CD8-positive, alpha-beta memory T cell (primary cell): ENCODE results near the gene MASP1. TPM values are rescaled to one million over a fixed set of nuclear protein-coding genes. Genes with fewer than 3 reads are reported as not detected.

Experiments
- CTCF ChIA-PET: fragments of 350-600 bp; sonication (Branson Sonifier 250); formaldehyde crosslinking; loops from one replicate; lab custom pipeline; 2021; ENCODE audit warnings: antibody characterized with exemption; lab: Charles Lee
- POLR2A ChIA-PET: fragments of 350-600 bp; sonication (Branson Sonifier 250); formaldehyde crosslinking; loops from one replicate; lab custom pipeline; 2021; ENCODE audit warnings: antibody characterized with exemption; lab: Charles Lee
- DNase-seq, 5 donors: peaks; one replicate each; pipeline versions ENCODE4 v3.0.0 to v3.0.0-alpha.2; 2020 to 2022; ENCODE audit warnings: mixed read lengths in 1 of 5
- H3K27ac ChIP-seq: one replicate; pipeline ENCODE4 v1.7.0; 2013; ENCODE audit warnings: low read depth, mild to moderate bottlenecking, low read length, moderate library complexity
- H3K27me3 ChIP-seq: 2 replicates; pipeline ENCODE4 v1.7.0; 2013; ENCODE audit warnings: low read length, mild to moderate bottlenecking; ENCODE audit not compliant: insufficient read depth, poor library complexity, severe bottlenecking
- H3K36me3 ChIP-seq: 2 replicates; pipeline ENCODE4 v1.7.0; 2013; ENCODE audit warnings: mild to moderate bottlenecking, low read length, moderate library complexity; ENCODE audit not compliant: insufficient read depth
- H3K4me1 ChIP-seq: 2 replicates; pipeline ENCODE4 v1.7.0; 2013; ENCODE audit warnings: mild to moderate bottlenecking, low read length, moderate library complexity; ENCODE audit not compliant: insufficient read depth
- H3K4me3 ChIP-seq: 2 replicates; pipeline ENCODE4 v1.7.0; 2013; ENCODE audit warnings: mild to moderate bottlenecking, low read length
- H3K9me3 ChIP-seq: 2 replicates; pipeline ENCODE4 v1.7.0; 2013; ENCODE audit warnings: mild to moderate bottlenecking, low read length
- H3K27ac Mint-ChIP-seq, 8 donors: one replicate each; pipeline ENCODE4 v1.8.0; 2020 to 2021; ENCODE audit warnings: mixed read lengths in 8 of 8, mild to moderate bottlenecking in 6 of 8, inconsistent platforms in 3 of 8, moderate library complexity in 3 of 8
- H3K27me3 Mint-ChIP-seq, 2 donors: one replicate each; pipeline ENCODE4 v1.8.0; 2020 to 2021; ENCODE audit warnings: mixed read lengths in 2 of 2, mild to moderate bottlenecking in 1 of 2, moderate library complexity in 1 of 2
- H3K36me3 Mint-ChIP-seq, 3 donors: one replicate each; pipeline ENCODE4 v1.8.0; 2020 to 2021; ENCODE audit warnings: mixed read lengths in 3 of 3, inconsistent platforms in 1 of 3, mild to moderate bottlenecking in 1 of 3
- H3K4me1 Mint-ChIP-seq, 3 donors: one replicate each; pipeline ENCODE4 v1.8.0; 2020 to 2021; ENCODE audit warnings: mixed read lengths in 3 of 3, inconsistent platforms in 1 of 3, mild to moderate bottlenecking in 1 of 3
- H3K4me3 Mint-ChIP-seq, 7 donors: one replicate each; pipeline ENCODE4 v1.8.0; 2020 to 2021; ENCODE audit warnings: mixed read lengths in 7 of 7, mild to moderate bottlenecking in 6 of 7, moderate library complexity in 4 of 7, inconsistent platforms in 2 of 7
- H3K9me3 Mint-ChIP-seq, 5 donors: one replicate each; pipeline ENCODE4 v1.8.0; 2020 to 2022; ENCODE audit warnings: mixed read lengths in 5 of 5, mild to moderate bottlenecking in 3 of 5, moderate library complexity in 2 of 5, inconsistent platforms in 1 of 5
- polyA plus RNA-seq: library from polyadenylated mRNA; unstranded; fragments of 300-500 nt; fragmentation: Illumina TruSeq; gene quantifications from one replicate; pipeline ENCODE4 v1.2.3, GENCODE V29; 2021
- total RNA-seq, 2 experiments: library from RNA; stranded (reverse); gene quantifications; one replicate each; pipeline ENCODE4 v1.2.3, GENCODE V29; 2021

MASP1 gene
- total and polyA plus RNA-seq, 3 experiments from 2014 or later: not detected

GRCh38 chr3:187230011-187230410 is 61.5 kb downstream of the MASP1 start:
- Mint-ChIP-seq H3K27ac (no peak overlapping the region), H3K36me3 (peaks cover 0 to 2% (median 0%) of the 10 kb centered on the region in 3 donors), H3K27me3 (peaks cover 12 to 30% of the 10 kb centered on the region in 2 donors), H3K4me3 (no peak overlapping the region), H3K4me1 (no peaks in the 10 kb centered on the region), H3K9me3 (no peaks in the 10 kb centered on the region)
- no peak overlapping the region for H3K27ac ChIP-seq
- ChIA-PET POLR2A (no interaction called here), CTCF (interaction anchor here (2.2 kb wide), 1 partner anchor 10 kb away, joined by 6 read pairs; no protein-coding TSS in a partner anchor)
- no peaks in the 10 kb centered on the region for H3K27me3 ChIP-seq
- H3K36me3 ChIP-seq: no peaks in the 10 kb centered on the region
- no peak overlapping the region for H3K4me3 ChIP-seq
- no peak for DNase-seq
- no peaks in the 10 kb centered on the region for H3K9me3 ChIP-seq
- H3K4me1 ChIP-seq: no peaks in the 10 kb centered on the region

- DNase-seq: no peak
- peaks cover 12 to 30% of the 10 kb centered on the region in 2 donors for H3K27me3 Mint-ChIP-seq
- CTCF ChIA-PET: no interaction called here
Measured at GRCh38 chr3:187228740-187229139, 62.8 kb downstream of the MASP1 start.

GRCh38 chr3:187227658-187228258 is 63.8 kb downstream of the MASP1 start:
- Histone ChIP-seq H3K9me3 (no peaks in the 10 kb centered on the region), H3K4me3 (no peak overlapping the region), H3K27ac (no peak overlapping the region), H3K4me1 (no peaks in the 10 kb centered on the region), H3K36me3 (no peaks in the 10 kb centered on the region), H3K27me3 (no peaks in the 10 kb centered on the region)
- Mint-ChIP-seq H3K4me3 (no peak overlapping the region), H3K4me1 (no peaks in the 10 kb centered on the region), H3K27me3 (peaks cover 12 to 30% of the 10 kb centered on the region in 2 donors), H3K27ac (no peak overlapping the region), H3K9me3 (no peaks in the 10 kb centered on the region), H3K36me3 (peaks cover 0 to 2% (median 0%) of the 10 kb centered on the region in 3 donors)
- POLR2A ChIA-PET: interaction anchor here (0.7 kb wide), 1 partner anchor 416 kb away, joined by 8 read pairs; no protein-coding TSS in a partner anchor
- no peak for DNase-seq
- CTCF ChIA-PET: no interaction called here

More at GRCh38 chr3:187228740-187229139, 62.8 kb downstream of the MASP1 start:
- Mint-ChIP-seq H3K27ac (no peak overlapping the region), H3K4me3 (no peak overlapping the region), H3K4me1 (no peaks in the 10 kb centered on the region), H3K36me3 (peaks cover 0 to 2% (median 0%) of the 10 kb centered on the region in 3 donors), H3K9me3 (no peaks in the 10 kb centered on the region)
- no peaks in the 10 kb centered on the region for H3K36me3 ChIP-seq
- no peaks in the 10 kb centered on the region for H3K4me1 ChIP-seq
- H3K4me3 ChIP-seq: no peak overlapping the region
- H3K27me3 ChIP-seq: no peaks in the 10 kb centered on the region
- no peak overlapping the region for H3K27ac ChIP-seq
- H3K9me3 ChIP-seq: no peaks in the 10 kb centered on the region
- POLR2A ChIA-PET: interaction anchor here (0.7 kb wide), 1 partner anchor 415 kb away, joined by 8 read pairs; no protein-coding TSS in a partner anchor

GRCh38 chr3:187223799-187224198 is 67.7 kb downstream of the MASP1 start:
- Mint-ChIP-seq H3K27me3 (peaks cover 12 to 23% of the 10 kb centered on the region in 2 donors), H3K36me3 (peaks cover 0 to 2% (median 0%) of the 10 kb centered on the region in 3 donors), H3K9me3 (no peaks in the 10 kb centered on the region), H3K27ac (no peak overlapping the region), H3K4me3 (no peak overlapping the region), H3K4me1 (no peaks in the 10 kb centered on the region)
- no peaks in the 10 kb centered on the region for H3K4me1 ChIP-seq
- H3K9me3 ChIP-seq: no peaks in the 10 kb centered on the region
- no peak for DNase-seq
- ChIA-PET POLR2A (no interaction called here), CTCF (interaction anchor here (1.4 kb wide), 1 partner anchor 13 kb away, joined by 6 read pairs; no protein-coding TSS in a partner anchor)
- H3K27ac ChIP-seq: no peak overlapping the region
- H3K27me3 ChIP-seq: no peaks in the 10 kb centered on the region
- no peak overlapping the region for H3K4me3 ChIP-seq
- no peaks in the 10 kb centered on the region for H3K36me3 ChIP-seq

GRCh38 chr3:187222801-187223200 is 68.7 kb downstream of the MASP1 start:
- no peaks in the 10 kb centered on the region for H3K36me3 Mint-ChIP-seq
- H3K36me3 ChIP-seq: no peaks in the 10 kb centered on the region
- H3K27me3 ChIP-seq: no peaks in the 10 kb centered on the region
- POLR2A ChIA-PET: no interaction called here
- H3K4me1 ChIP-seq: no peaks in the 10 kb centered on the region
- H3K27ac Mint-ChIP-seq: no peak overlapping the region
- DNase-seq: no peak
- peaks cover 13 to 24% of the 10 kb centered on the region in 2 donors for H3K27me3 Mint-ChIP-seq
- no peaks in the 10 kb centered on the region for H3K9me3 Mint-ChIP-seq
- no peak overlapping the region for H3K27ac ChIP-seq
- H3K4me3 Mint-ChIP-seq: no peak overlapping the region
- CTCF ChIA-PET: interaction anchor here (1.0 to 1.4 kb wide), 3 partner anchors 9 to 58 kb away, joined by 3 to 6 read pairs (median 3); no protein-coding TSS in a partner anchor
- no peaks in the 10 kb centered on the region for H3K4me1 Mint-ChIP-seq
- H3K4me3 ChIP-seq: no peak overlapping the region
- H3K9me3 ChIP-seq: no peaks in the 10 kb centered on the region

GRCh38 chr3:187215460-187215859 is 76.1 kb downstream of the MASP1 start:
- no peak for DNase-seq
- Histone ChIP-seq H3K27me3 (no peaks in the 10 kb centered on the region), H3K4me3 (no peak overlapping the region), H3K9me3 (no peaks in the 10 kb centered on the region), H3K27ac (no peak overlapping the region), H3K36me3 (no peaks in the 10 kb centered on the region), H3K4me1 (no peaks in the 10 kb centered on the region)
- no peaks in the 10 kb centered on the region for H3K9me3 Mint-ChIP-seq
- no peak overlapping the region for H3K4me3 Mint-ChIP-seq
- H3K36me3 Mint-ChIP-seq: peaks cover 0 to 1% (median 0%) of the 10 kb centered on the region in 3 donors
- no peaks in the 10 kb centered on the region for H3K4me1 Mint-ChIP-seq
- peaks cover 2 to 6% of the 10 kb centered on the region in 2 donors for H3K27me3 Mint-ChIP-seq
- CTCF ChIA-PET: interaction anchor here (1.5 kb wide), 1 partner anchor 104 kb away, joined by 3 read pairs; no protein-coding TSS in a partner anchor
- POLR2A ChIA-PET: no interaction called here
- no peak overlapping the region for H3K27ac Mint-ChIP-seq

- H3K4me3 ChIP-seq: no peak overlapping the region
- DNase-seq: no peak
- Mint-ChIP-seq H3K9me3 (no peaks in the 10 kb centered on the region), H3K4me1 (no peaks in the 10 kb centered on the region), H3K36me3 (peaks cover 0 to 3% (median 0%) of the 10 kb centered on the region in 3 donors), H3K27ac (no peak overlapping the region), H3K27me3 (peaks cover 2 to 14% of the 10 kb centered on the region in 2 donors), H3K4me3 (no peak overlapping the region)
- no peaks in the 10 kb centered on the region for H3K27me3 ChIP-seq
- CTCF ChIA-PET: no interaction called here
- H3K36me3 ChIP-seq: no peaks in the 10 kb centered on the region
- no peaks in the 10 kb centered on the region for H3K9me3 ChIP-seq
- H3K4me1 ChIP-seq: no peaks in the 10 kb centered on the region
- POLR2A ChIA-PET: no interaction called here
- H3K27ac ChIP-seq: no peak overlapping the region
Measured at GRCh38 chr3:187213616-187214015, 77.9 kb downstream of the MASP1 start.

- no peak overlapping the region for H3K4me3 Mint-ChIP-seq
- ChIA-PET POLR2A (no interaction called here), CTCF (no interaction called here)
- Histone ChIP-seq H3K27me3 (no peaks in the 10 kb centered on the region), H3K9me3 (no peaks in the 10 kb centered on the region), H3K27ac (no peak overlapping the region), H3K4me3 (no peak overlapping the region), H3K36me3 (no peaks in the 10 kb centered on the region), H3K4me1 (no peaks in the 10 kb centered on the region)
- H3K36me3 Mint-ChIP-seq: peaks cover 0 to 3% (median 0%) of the 10 kb centered on the region in 3 donors
- H3K9me3 Mint-ChIP-seq: no peaks in the 10 kb centered on the region
- H3K27ac Mint-ChIP-seq: no peak overlapping the region
- peaks cover 0 to 9% of the 10 kb centered on the region in 2 donors for H3K27me3 Mint-ChIP-seq
- H3K4me1 Mint-ChIP-seq: no peaks in the 10 kb centered on the region
- no peak for DNase-seq
Measured at GRCh38 chr3:187212705-187213104, 78.8 kb downstream of the MASP1 start.
